Trophoblast cell (in vitro differentiated cells and primary cell): ENCODE results near the gene OR2V2.
A peak's percentile ranks its signal among the peaks of the same experiment; 100 is the strongest.

Experiments
- DNase-seq, 2 donors: peaks; one replicate each; pipeline ENCODE4 v3.0.0-alpha.2; 2016
- H2AFZ ChIP-seq: 2 replicates; pipeline ENCODE4 v1.6.1; 2013; ENCODE audit warnings: low read length, moderate library complexity, mild to moderate bottlenecking; ENCODE audit not compliant: insufficient read depth, poor library complexity
- H2AK5ac ChIP-seq: 2 replicates; pipeline ENCODE4 v1.6.1; 2013; ENCODE audit warnings: mild to moderate bottlenecking, low read length
- H2BK120ac ChIP-seq: 2 replicates; pipeline ENCODE4 v1.6.1; 2013; ENCODE audit warnings: low read length, mild to moderate bottlenecking, moderate library complexity; ENCODE audit not compliant: insufficient read depth, poor library complexity
- H2BK12ac ChIP-seq: 2 replicates; pipeline ENCODE4 v1.6.1; 2013; ENCODE audit warnings: mild to moderate bottlenecking, low read length, moderate library complexity
- H2BK5ac ChIP-seq: 2 replicates; pipeline ENCODE4 v1.6.1; 2013; ENCODE audit warnings: low read length, low read depth, moderate library complexity, mild to moderate bottlenecking; ENCODE audit not compliant: poor library complexity
- H3K14ac ChIP-seq: 2 replicates; pipeline ENCODE4 v1.6.1; 2013; ENCODE audit warnings: mild to moderate bottlenecking, low read length
- H3K18ac ChIP-seq: 2 replicates; pipeline ENCODE4 v1.6.1; 2013; ENCODE audit warnings: mild to moderate bottlenecking, low read length
- H3K23ac ChIP-seq: 2 replicates; pipeline ENCODE4 v1.6.1; 2013; ENCODE audit warnings: low read length
- H3K27ac ChIP-seq: 2 replicates; pipeline ENCODE4 v1.5.1; 2013; ENCODE audit warnings: low read depth, mild to moderate bottlenecking, inconsistent platforms, low read length, moderate library complexity
- H3K27me3 ChIP-seq: 2 replicates; pipeline ENCODE4 v1.6.1; 2013; ENCODE audit warnings: inconsistent platforms, mild to moderate bottlenecking, low read length, moderate library complexity; ENCODE audit not compliant: insufficient read depth
- H3K36me3 ChIP-seq, 2 experiments: 1 replicate in 1 of 2; 2 replicates in 1 of 2; pipeline ENCODE4 v1.6.1; 2013; ENCODE audit warnings: low read length in 2 of 2, mild to moderate bottlenecking in 2 of 2, moderate library complexity in 1 of 2; ENCODE audit not compliant: insufficient read depth in 2 of 2, control insufficient read depth in 1 of 2
- H3K4ac ChIP-seq: 2 replicates; pipeline ENCODE4 v1.6.1; 2013; ENCODE audit warnings: low read depth, mild to moderate bottlenecking, low read length, moderate library complexity
- H3K4me1 ChIP-seq, 2 experiments: 1 replicate in 1 of 2; 2 replicates in 1 of 2; pipeline ENCODE4 v1.6.1; 2013; ENCODE audit warnings: low read length in 2 of 2, mild to moderate bottlenecking in 2 of 2, moderate library complexity in 1 of 2; ENCODE audit not compliant: insufficient read depth in 2 of 2, control insufficient read depth in 1 of 2
- H3K4me2 ChIP-seq: 2 replicates; pipeline ENCODE4 v1.6.1; 2013; ENCODE audit warnings: inconsistent platforms, mild to moderate bottlenecking, low read length, moderate library complexity
- H3K4me3 ChIP-seq: 2 replicates; pipeline ENCODE4 v1.5.1; 2013; ENCODE audit warnings: mild to moderate bottlenecking, low read depth, low read length, inconsistent platforms
- H3K79me1 ChIP-seq: one replicate; pipeline ENCODE4 v1.6.1; 2013; ENCODE audit warnings: low read length
- H3K79me2 ChIP-seq: 2 replicates; pipeline ENCODE4 v1.6.1; 2013; ENCODE audit warnings: low read length, mild to moderate bottlenecking; ENCODE audit not compliant: control insufficient read depth, insufficient read depth, poor library complexity
- H3K9ac ChIP-seq: 2 replicates; pipeline ENCODE4 v1.6.1; 2013; ENCODE audit warnings: mild to moderate bottlenecking, low read length
- H3K9me3 ChIP-seq: 2 replicates; pipeline ENCODE4 v1.6.1; 2013; ENCODE audit warnings: low read depth, mild to moderate bottlenecking, control low read depth, inconsistent platforms, low read length; ENCODE audit not compliant: insufficient read depth
- H4K12ac ChIP-seq: 2 replicates; pipeline ENCODE4 v1.6.1; 2013; ENCODE audit warnings: low read depth, mild to moderate bottlenecking, low read length, moderate library complexity
- H4K8ac ChIP-seq: 2 replicates; pipeline ENCODE4 v1.6.1; 2013; ENCODE audit warnings: low read depth, mild to moderate bottlenecking, low read length, moderate library complexity
- H4K91ac ChIP-seq: one replicate; pipeline ENCODE4 v1.6.1; 2013; ENCODE audit warnings: low read depth, mild to moderate bottlenecking, low read length, moderate library complexity
- WGBS: extraction: QIAGEN DNeasy Blood & Tissue Kit; methylation state at CpG from one replicate; pipeline ENCODE4 v1.1.7; 2013; ENCODE audit warnings: missing lambda C conversion rate; ENCODE audit not compliant: insufficient read length, insufficient coverage; ENCODE audit errors: extremely low coverage; 5-methylcytosine and 5-hydroxymethylcytosine counted together

The OR2V2 gene

GRCh38 chr5:181182651-181183050 lies 35.3 kb downstream of the OR2V2 start:
- H3K4ac ChIP-seq: no peak overlapping the region
- H3K27me3 ChIP-seq: no peaks in the 10 kb centered on the region
- H4K8ac ChIP-seq: no peak overlapping the region
- no peak overlapping the region for H3K9ac ChIP-seq
- no peaks in the 10 kb centered on the region for H3K4me1 ChIP-seq
- H3K4me2 ChIP-seq: no peak overlapping the region
- no peak overlapping the region for H4K12ac ChIP-seq
- H2BK12ac ChIP-seq: no peak overlapping the region
- H3K14ac ChIP-seq: no peak overlapping the region
- no peaks in the 10 kb centered on the region for H3K79me2 ChIP-seq
- H3K4me3 ChIP-seq: no peak overlapping the region
- peaks cover 2% of the 10 kb centered on the region for H3K79me1 ChIP-seq
- no peak overlapping the region for H4K91ac ChIP-seq
- H3K18ac ChIP-seq: no peak overlapping the region
- H2BK5ac ChIP-seq: no peak overlapping the region
- no peak overlapping the region for H3K27ac ChIP-seq
- H3K36me3 ChIP-seq: no peaks in the 10 kb centered on the region
- no peak overlapping the region for H3K23ac ChIP-seq
- no peak overlapping the region for H2BK120ac ChIP-seq
- no peaks in the 10 kb centered on the region for H3K9me3 ChIP-seq
- H2AK5ac ChIP-seq: no peak overlapping the region
- no CpG with 5 or more reads among the region's 12 CpGs for WGBS
- no peak overlapping the region for H2AFZ ChIP-seq
- no peak for DNase-seq

- Histone ChIP-seq H2BK12ac (no peak overlapping the region), H3K4ac (no peak overlapping the region), H4K12ac (peak overlapping the region; percentile 12), H3K79me1 (peaks cover 2% of the 10 kb centered on the region), H2AFZ (no peak overlapping the region), H3K36me3 (no peaks in the 10 kb centered on the region), H3K18ac (no peak overlapping the region), H3K27me3 (peaks cover under 1% of the 10 kb centered on the region), H3K23ac (no peak overlapping the region), H2BK5ac (no peak overlapping the region), H3K14ac (no peak overlapping the region), H3K4me3 (peak overlapping the region; percentile 46), H3K9me3 (no peaks in the 10 kb centered on the region), H3K4me1 (no peaks in the 10 kb centered on the region), H3K79me2 (no peaks in the 10 kb centered on the region), H4K91ac (no peak overlapping the region), H3K4me2 (no peak overlapping the region), H3K27ac (no peak overlapping the region), H2AK5ac (no peak overlapping the region), H3K9ac (no peak overlapping the region), H2BK120ac (no peak overlapping the region), H4K8ac (peak overlapping the region; percentile 66)
- DNase-seq: peak in 1 of 2 donors; percentile 63
- no CpG with 5 or more reads among the region's 16 CpGs for WGBS
Measured at GRCh38 chr5:181184845-181185216, 37.4 kb downstream of the OR2V2 start.

GRCh38 chr5:181185560-181185959 lies 38.2 kb downstream of the OR2V2 start:
- Histone ChIP-seq H2BK120ac (no peak overlapping the region), H3K4me1 (no peaks in the 10 kb centered on the region), H3K4me2 (no peak overlapping the region), H2BK5ac (no peak overlapping the region), H3K14ac (no peak overlapping the region), H2AFZ (no peak overlapping the region), H3K79me1 (peaks cover 2% of the 10 kb centered on the region), H3K27ac (no peak overlapping the region), H3K36me3 (no peaks in the 10 kb centered on the region), H4K91ac (no peak overlapping the region), H3K4ac (no peak overlapping the region), H4K12ac (no peak overlapping the region), H3K18ac (no peak overlapping the region), H3K27me3 (peaks cover 8% of the 10 kb centered on the region), H2BK12ac (no peak overlapping the region), H3K9ac (no peak overlapping the region), H3K23ac (no peak overlapping the region), H4K8ac (no peak overlapping the region), H3K79me2 (no peaks in the 10 kb centered on the region), H3K9me3 (no peaks in the 10 kb centered on the region), H3K4me3 (no peak overlapping the region), H2AK5ac (no peak overlapping the region)
- no peak for DNase-seq
- no CpG with 5 or more reads among the region's 13 CpGs for WGBS

- H3K23ac ChIP-seq: no peak overlapping the region
- no peak overlapping the region for H4K91ac ChIP-seq
- no peak overlapping the region for H2AK5ac ChIP-seq
- no peak overlapping the region for H2AFZ ChIP-seq
- no peak overlapping the region for H4K12ac ChIP-seq
- no peak overlapping the region for H3K27ac ChIP-seq
- no peak overlapping the region for H2BK12ac ChIP-seq
- H3K9me3 ChIP-seq: no peaks in the 10 kb centered on the region
- H3K9ac ChIP-seq: no peak overlapping the region
- no CpG with 5 or more reads among the region's 6 CpGs for WGBS
- H3K27me3 ChIP-seq: peaks cover 10% of the 10 kb centered on the region
- H3K14ac ChIP-seq: no peak overlapping the region
- no peak overlapping the region for H4K8ac ChIP-seq
- no peak overlapping the region for H2BK5ac ChIP-seq
- H3K4ac ChIP-seq: no peak overlapping the region
- DNase-seq: no peak
- H3K4me1 ChIP-seq: no peaks in the 10 kb centered on the region
- H3K79me2 ChIP-seq: no peaks in the 10 kb centered on the region
- peaks cover 2% of the 10 kb centered on the region for H3K79me1 ChIP-seq
- no peak overlapping the region for H3K4me3 ChIP-seq
- no peak overlapping the region for H3K4me2 ChIP-seq
- no peaks in the 10 kb centered on the region for H3K36me3 ChIP-seq
- H3K18ac ChIP-seq: no peak overlapping the region
- no peak overlapping the region for H2BK120ac ChIP-seq
Measured at GRCh38 chr5:181186022-181186421, 38.6 kb downstream of the OR2V2 start.
